Testis (tissue), 2 donors: Measurements from ENCODE around the gene BRAF.
A peak's percentile ranks its signal among the peaks of the same experiment; 100 is the strongest.

ENCODE experiments used
- POLR2A ChIP-seq: fragments of 450-650 bp; IDR thresholded peaks from one replicate; pipeline ENCODE4 v1.6.1; 2017; ENCODE audit warnings: antibody characterized with exemption, mild to moderate bottlenecking, moderate library complexity
- TF ChIP-seq, protein P1 (sequence below), 3 experiments: fragments of 450-650 bp in 2 of 3; fragments of 200-600 bp in 1 of 3; sonication (generic) in 1 of 3; IDR thresholded peaks; one replicate each; pipeline ENCODE4 v1.5.1; 2016 to 2019; ENCODE audit warnings: antibody characterized with exemption in 3 of 3, mild to moderate bottlenecking in 2 of 3, moderate library complexity in 1 of 3

DNA sequence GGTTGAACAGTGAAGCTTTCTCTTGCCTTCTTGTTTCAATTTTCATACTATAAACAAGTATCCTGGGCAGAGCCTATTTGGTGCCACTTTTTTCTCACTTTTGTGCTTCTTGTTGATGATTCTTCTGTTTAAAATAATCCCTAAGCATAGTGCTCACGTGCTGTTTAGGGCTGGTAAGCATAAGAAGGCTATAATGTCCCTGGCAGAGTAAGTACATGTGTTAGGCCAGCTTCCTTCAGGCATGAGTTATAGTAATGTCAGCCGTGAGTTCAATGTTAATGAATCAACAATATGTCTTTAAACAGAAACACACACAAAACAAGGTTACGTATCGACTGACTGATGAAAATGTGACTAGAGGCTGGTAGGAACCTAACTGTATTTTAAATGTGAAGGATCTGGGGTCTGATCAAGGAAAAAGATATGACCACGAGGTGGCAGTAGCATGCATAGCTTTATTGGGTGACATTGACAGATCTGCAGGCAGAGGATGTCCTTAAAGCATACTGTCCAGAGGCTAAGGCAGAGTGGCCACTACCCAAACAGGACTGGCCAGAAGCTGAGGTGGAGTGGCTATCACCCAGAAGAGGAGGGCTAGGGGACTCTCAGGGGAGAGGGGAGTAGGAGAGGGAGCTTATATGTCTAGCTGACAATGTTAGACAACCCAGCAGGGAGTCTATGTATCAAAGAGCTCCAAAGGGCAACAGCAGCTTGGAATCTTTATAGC lies 113.7 kb downstream of the BRAF start:
- TF ChIP-seq, protein P1, sequence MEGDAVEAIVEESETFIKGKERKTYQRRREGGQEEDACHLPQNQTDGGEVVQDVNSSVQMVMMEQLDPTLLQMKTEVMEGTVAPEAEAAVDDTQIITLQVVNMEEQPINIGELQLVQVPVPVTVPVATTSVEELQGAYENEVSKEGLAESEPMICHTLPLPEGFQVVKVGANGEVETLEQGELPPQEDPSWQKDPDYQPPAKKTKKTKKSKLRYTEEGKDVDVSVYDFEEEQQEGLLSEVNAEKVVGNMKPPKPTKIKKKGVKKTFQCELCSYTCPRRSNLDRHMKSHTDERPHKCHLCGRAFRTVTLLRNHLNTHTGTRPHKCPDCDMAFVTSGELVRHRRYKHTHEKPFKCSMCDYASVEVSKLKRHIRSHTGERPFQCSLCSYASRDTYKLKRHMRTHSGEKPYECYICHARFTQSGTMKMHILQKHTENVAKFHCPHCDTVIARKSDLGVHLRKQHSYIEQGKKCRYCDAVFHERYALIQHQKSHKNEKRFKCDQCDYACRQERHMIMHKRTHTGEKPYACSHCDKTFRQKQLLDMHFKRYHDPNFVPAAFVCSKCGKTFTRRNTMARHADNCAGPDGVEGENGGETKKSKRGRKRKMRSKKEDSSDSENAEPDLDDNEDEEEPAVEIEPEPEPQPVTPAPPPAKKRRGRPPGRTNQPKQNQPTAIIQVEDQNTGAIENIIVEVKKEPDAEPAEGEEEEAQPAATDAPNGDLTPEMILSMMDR (IDR thresholded peaks at IDR 0.05), result peak; percentile 52 to 66 (median 63)
- no peak for TF ChIP-seq POLR2A
